Spleen (tissue), 11 donors: ENCODE data around the gene JAG1. TPM values are rescaled to one million over a fixed set of nuclear protein-coding genes. Genes with fewer than 3 reads are reported as not detected.

Experiments
- DNase-seq: peaks from one replicate; pipeline ENCODE4 v3.0.0-alpha.2; 2020
- H3K27ac ChIP-seq, 8 donors: fragments of 200-600 bp; sonication (generic) in 7 of 8; 1 replicate in 4 of 8; 2 replicates in 4 of 8; pipeline versions ENCODE4 v1.5.0 to v1.8.0; 2016 to 2021; ENCODE audit warnings: inconsistent platforms in 4 of 8, mild to moderate bottlenecking in 4 of 8, moderate library complexity in 1 of 8
- H3K27me3 ChIP-seq, 7 donors: fragments of 200-600 bp; sonication (generic) in 6 of 7; replicated peaks in 1 of 7; 1 replicate in 4 of 7; 2 replicates in 3 of 7; pipeline versions ENCODE4 v1.5.0 to v1.8.0; 2016 to 2021; ENCODE audit warnings: inconsistent platforms in 3 of 7, mild to moderate bottlenecking in 1 of 7
- H3K36me3 ChIP-seq, 6 donors: fragments of 200-600 bp; sonication (generic) in 5 of 6; 1 replicate in 4 of 6; 2 replicates in 2 of 6; pipeline versions ENCODE4 v1.5.0 to v1.8.0; 2016 to 2021; ENCODE audit warnings: inconsistent platforms in 2 of 6
- H3K4me1 ChIP-seq, 6 donors: fragments of 200-600 bp; sonication (generic) in 5 of 6; 1 replicate in 3 of 6; 2 replicates in 3 of 6; pipeline versions ENCODE4 v1.5.0 to v1.8.0; 2016 to 2021; ENCODE audit warnings: inconsistent platforms in 3 of 6
- H3K4me3 ChIP-seq, 8 donors: fragments of 200-600 bp; sonication (generic) in 7 of 8; 1 replicate in 4 of 8; 2 replicates in 4 of 8; pipeline versions ENCODE4 v1.5.0 to v1.8.0; 2016 to 2021; ENCODE audit warnings: inconsistent platforms in 4 of 8, mild to moderate bottlenecking in 4 of 8, moderate library complexity in 2 of 8
- H3K9me3 ChIP-seq, 8 donors: fragments of 200-600 bp; sonication (generic) in 7 of 8; 1 replicate in 4 of 8; 2 replicates in 4 of 8; pipeline versions ENCODE4 v1.5.0 to v1.8.0; 2016 to 2021; ENCODE audit warnings: inconsistent platforms in 4 of 8
- POLR2A ChIP-seq, 3 donors: fragments of 450-650 bp; IDR thresholded peaks; one replicate each; pipeline ENCODE4 v1.5.1; 2017; ENCODE audit warnings: antibody characterized with exemption in 3 of 3, mild to moderate bottlenecking in 1 of 3
- POLR2AphosphoS5 ChIP-seq, 3 donors: sonication (generic); formaldehyde crosslinking; IDR thresholded peaks; one replicate each; pipeline ENCODE4 v1.5.1; 2017; ENCODE audit warnings: antibody characterized with exemption in 3 of 3
- WGBS, 5 donors: extraction: QIAGEN DNeasy Blood & Tissue Kit in 3 of 5; methylation state at CpG; one replicate each; pipeline versions ENCODE4 v1.1.5 to v1.1.7; 2013 to 2018; 5-methylcytosine and 5-hydroxymethylcytosine counted together
- intact Hi-C: fragments of 100-400 bp; cut with DNase I; formaldehyde crosslinking; loops from one replicate; pipeline ENCODE4 v1.15.0; 2023; ENCODE audit warnings: low total_unique reads
- polyA plus RNA-seq, 3 donors: library from polyadenylated mRNA; stranded (reverse); fragments of 200-250 nt; gene quantifications; one replicate each; pipeline ENCODE4 v1.2.1, GENCODE V29; 2013
- total RNA-seq, 7 donors: library from RNA; depleted of rRNA in 3 of 7; stranded (reverse); fragments of >200 nt in 3 of 7; fragmentation: NEBNext Ultra II Directional in 4 of 7; extraction: Animal tissue kit (Norgen Biotek cat#: 25700) in 4 of 7; gene quantifications; one replicate each; pipeline versions ENCODE4 v1.1.0 to v1.2.1, GENCODE V29; 2016 to 2021
- TF ChIP-seq, protein P1 (sequence below), 11 experiments: fragments of 200-600 bp in 7 of 11; fragments of 450-650 bp in 4 of 11; sonication (generic) in 4 of 11; IDR thresholded peaks in 8 of 11; conservative IDR thresholded peaks in 3 of 11; 1 replicate in 7 of 11; 2 replicates in 4 of 11; pipeline versions ENCODE4 v1.4.0 to v1.8.0; 2016 to 2021; ENCODE audit warnings: antibody characterized with exemption in 11 of 11, inconsistent platforms in 4 of 11, mild to moderate bottlenecking in 1 of 11
- donor health status: healthy with polysubstance abuse.
- donor health status: DM: no; HTN: no; CAD: no; lungs with moderate emphysema.
- donor health status: DM: no; HTN: no; CAD: no.
- donor health status: Bipolar disorder and iron deficiency.
- donor health status: healthy.
- donor health status: DM: no; HTN: no; CAD: no.
- donor health status: DM: yes; HTN: yes; CAD: no.

Gene JAG1
- total and polyA plus RNA-seq, 10 donors: 5.6 to 85.3 (median 50.1) TPM

DNA sequence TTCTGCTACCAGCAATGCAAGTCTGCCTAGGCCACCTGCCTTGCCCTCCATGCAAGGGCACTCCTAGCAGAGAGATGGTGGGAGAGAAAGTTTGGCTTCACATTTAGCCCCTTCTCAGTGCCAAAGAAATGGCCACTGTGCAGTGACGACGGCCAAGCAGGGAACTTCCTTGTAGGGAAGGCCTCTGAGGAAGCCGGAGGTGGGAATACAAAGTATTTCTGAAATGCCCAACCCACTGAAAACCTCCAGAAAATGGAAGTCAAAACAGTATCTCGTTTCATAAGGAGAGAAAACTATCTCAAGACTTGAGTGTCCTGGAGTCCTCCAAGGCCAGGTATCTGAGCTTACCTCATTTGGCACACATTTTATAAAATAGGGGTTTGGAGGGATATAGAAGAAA, 42.7 kb downstream of the JAG1 start:
- peak overlapping the region in 2 of 8 donors; percentile 25 to 28 for H3K27ac ChIP-seq
- H3K4me1 ChIP-seq: peaks cover 0 to 37% (median 7%) of the 10 kb centered on the region in 6 donors
- TF ChIP-seq, protein P1, sequence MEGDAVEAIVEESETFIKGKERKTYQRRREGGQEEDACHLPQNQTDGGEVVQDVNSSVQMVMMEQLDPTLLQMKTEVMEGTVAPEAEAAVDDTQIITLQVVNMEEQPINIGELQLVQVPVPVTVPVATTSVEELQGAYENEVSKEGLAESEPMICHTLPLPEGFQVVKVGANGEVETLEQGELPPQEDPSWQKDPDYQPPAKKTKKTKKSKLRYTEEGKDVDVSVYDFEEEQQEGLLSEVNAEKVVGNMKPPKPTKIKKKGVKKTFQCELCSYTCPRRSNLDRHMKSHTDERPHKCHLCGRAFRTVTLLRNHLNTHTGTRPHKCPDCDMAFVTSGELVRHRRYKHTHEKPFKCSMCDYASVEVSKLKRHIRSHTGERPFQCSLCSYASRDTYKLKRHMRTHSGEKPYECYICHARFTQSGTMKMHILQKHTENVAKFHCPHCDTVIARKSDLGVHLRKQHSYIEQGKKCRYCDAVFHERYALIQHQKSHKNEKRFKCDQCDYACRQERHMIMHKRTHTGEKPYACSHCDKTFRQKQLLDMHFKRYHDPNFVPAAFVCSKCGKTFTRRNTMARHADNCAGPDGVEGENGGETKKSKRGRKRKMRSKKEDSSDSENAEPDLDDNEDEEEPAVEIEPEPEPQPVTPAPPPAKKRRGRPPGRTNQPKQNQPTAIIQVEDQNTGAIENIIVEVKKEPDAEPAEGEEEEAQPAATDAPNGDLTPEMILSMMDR (IDR thresholded peaks at IDR 0.05 in 8 of 11, conservative IDR thresholded peaks at IDR 0.05 in 3 of 11): no peak
- TF ChIP-seq POLR2A (IDR thresholded peaks at IDR 0.05): no peak
- TF ChIP-seq POLR2AphosphoS5 (IDR thresholded peaks at IDR 0.05): no peak
- DNase-seq: no peak
- intact Hi-C loops: no loop called here
- no peaks in the 10 kb centered on the region for H3K36me3 ChIP-seq
- H3K27me3 ChIP-seq: no peaks in the 10 kb centered on the region
- no peaks in the 10 kb centered on the region for H3K9me3 ChIP-seq
- no peak overlapping the region for H3K4me3 ChIP-seq
- 87 to 95% (median 92%) methylated on average over 4 of the region's 4 CpGs for WGBS, 5 donors

DNA sequence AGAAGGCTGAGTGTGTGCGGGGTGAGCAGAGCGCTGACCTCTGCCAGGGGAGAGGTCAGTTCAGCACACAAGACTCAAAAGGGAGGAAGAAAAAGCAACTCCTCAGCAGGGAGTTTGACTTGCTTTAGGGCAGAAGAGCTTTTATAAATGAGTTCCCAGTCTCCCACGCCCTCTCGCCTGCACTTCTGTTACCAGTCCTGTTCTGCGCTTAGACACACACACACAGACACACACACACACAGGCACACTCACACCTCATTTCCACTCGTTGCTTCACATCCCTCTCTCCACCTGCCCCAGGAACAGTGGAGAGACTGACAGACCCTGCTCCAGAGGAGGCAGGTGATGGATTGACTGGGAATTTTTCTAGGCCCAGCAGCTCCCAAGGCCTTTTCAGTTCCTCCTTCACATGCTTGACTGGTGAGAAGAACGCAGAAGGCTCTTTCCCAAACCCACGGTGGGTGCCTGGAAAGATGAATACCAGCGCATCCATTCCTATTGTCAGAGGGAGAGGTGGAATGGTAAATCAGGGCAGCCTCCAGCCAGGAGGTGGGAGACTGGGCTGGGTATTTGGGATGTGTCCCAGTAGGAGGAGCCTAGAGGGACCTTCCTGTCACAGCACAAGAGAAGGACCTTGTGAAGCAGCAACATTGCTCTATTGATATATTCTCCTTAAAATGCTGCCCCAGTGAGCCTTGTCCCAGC, 43.7 kb downstream of the JAG1 start:
- TF ChIP-seq POLR2A (IDR thresholded peaks at IDR 0.05): no peak
- TF ChIP-seq, protein P1 (IDR thresholded peaks at IDR 0.05 in 8 of 11, conservative IDR thresholded peaks at IDR 0.05 in 3 of 11): no peak
- no peak for TF ChIP-seq POLR2AphosphoS5 (IDR thresholded peaks at IDR 0.05)
- H3K27ac ChIP-seq: peak overlapping the region in 4 of 8 donors; percentile 14 to 28 (median 22)
- no peaks in the 10 kb centered on the region for H3K36me3 ChIP-seq
- WGBS, 5 donors: 81 to 91% (median 89%) methylated on average over 9 of the region's 9 CpGs
- no peak overlapping the region for H3K4me3 ChIP-seq
- peaks cover 0 to 32% (median 6%) of the 10 kb centered on the region in 6 donors for H3K4me1 ChIP-seq
- intact Hi-C loops: no loop called here
- H3K27me3 ChIP-seq: no peaks in the 10 kb centered on the region
- H3K9me3 ChIP-seq: no peaks in the 10 kb centered on the region
- DNase-seq: no peak

DNA sequence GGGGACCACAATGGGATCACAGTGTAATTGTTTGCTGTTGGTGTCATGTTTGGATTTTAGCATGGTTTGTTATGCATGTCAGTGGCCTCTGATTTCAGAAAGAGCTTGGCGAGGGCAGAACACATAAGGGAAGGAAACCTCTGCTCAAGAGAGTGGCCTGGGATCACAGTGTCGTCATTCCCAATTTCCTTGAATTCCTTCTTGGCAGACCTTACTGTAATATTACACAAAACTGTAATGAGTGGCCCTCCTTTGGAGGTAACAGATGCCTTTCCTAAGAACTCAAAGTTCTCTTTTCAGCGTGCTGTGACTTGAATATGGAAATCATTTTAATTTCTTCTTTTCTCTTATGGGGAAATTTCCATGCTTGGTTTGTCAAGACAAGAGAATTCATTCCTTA, 46.9 kb downstream of the JAG1 start:
- H3K27me3 ChIP-seq: no peaks in the 10 kb centered on the region
- H3K27ac ChIP-seq: no peak overlapping the region
- no peak for DNase-seq
- H3K4me3 ChIP-seq: no peak overlapping the region
- H3K36me3 ChIP-seq: peaks cover 0 to 20% (median 0%) of the 10 kb centered on the region in 6 donors
- 53 to 74% (median 58%) methylated on average over 3 of the region's 3 CpGs for WGBS, 5 donors
- H3K4me1 ChIP-seq: peaks cover 0 to 9% (median 2%) of the 10 kb centered on the region in 6 donors
- TF ChIP-seq, protein P1 (IDR thresholded peaks at IDR 0.05 in 8 of 11, conservative IDR thresholded peaks at IDR 0.05 in 3 of 11): no peak
- TF ChIP-seq POLR2A (IDR thresholded peaks at IDR 0.05) (no peak), POLR2AphosphoS5 (IDR thresholded peaks at IDR 0.05) (no peak)
- no peaks in the 10 kb centered on the region for H3K9me3 ChIP-seq
- intact Hi-C loops: no loop called here

DNA sequence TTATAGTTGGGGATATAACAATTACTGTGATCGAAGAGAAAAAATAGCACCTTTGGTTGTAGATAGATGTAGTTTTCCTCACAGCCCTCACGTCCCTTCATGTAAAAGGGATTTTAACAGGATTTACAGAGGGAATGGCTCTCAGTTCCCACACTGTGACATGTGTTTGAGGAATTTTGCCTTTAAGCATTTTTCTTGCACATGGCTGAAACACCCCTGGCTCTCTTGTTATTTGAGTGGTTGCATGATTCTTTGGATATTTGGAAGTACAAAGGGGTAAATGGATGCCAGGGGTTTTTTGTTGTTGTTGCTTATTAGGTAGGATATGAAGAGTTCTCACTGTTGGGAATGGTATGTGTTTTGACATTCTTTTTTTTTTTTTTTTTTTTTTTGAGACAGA, 48.2 kb downstream of the JAG1 start:
- Histone ChIP-seq H3K4me3 (no peak overlapping the region), H3K9me3 (no peaks in the 10 kb centered on the region), H3K4me1 (peaks cover 0 to 9% (median 2%) of the 10 kb centered on the region in 6 donors), H3K36me3 (peaks cover 0 to 20% (median 0%) of the 10 kb centered on the region in 6 donors), H3K27ac (no peak overlapping the region), H3K27me3 (no peaks in the 10 kb centered on the region)
- intact Hi-C loops: no loop called here
- no peak for DNase-seq
- TF ChIP-seq, protein P1 (IDR thresholded peaks at IDR 0.05 in 8 of 11, conservative IDR thresholded peaks at IDR 0.05 in 3 of 11): no peak
- no peak for TF ChIP-seq POLR2AphosphoS5 (IDR thresholded peaks at IDR 0.05)
- no peak for TF ChIP-seq POLR2A (IDR thresholded peaks at IDR 0.05)
- 91 to 98% (median 97%) methylated on average over 2 of the region's 2 CpGs for WGBS, 5 donors
